HG03025 (cell line): ENCODE measurements around the gene ATP5PF.
"Not testable (repeated sequence)": the region's sequence is repeated elsewhere in the genome, so short reads cannot be mapped to it uniquely, and the experiment has no call there.

Source experiments
- ATAC-seq: cut with Tn5 transposase; IDR thresholded peaks from one replicate; pipeline ENCODE4 v1.9.1; 2021; ENCODE audit warnings: mild to moderate bottlenecking, moderate library complexity; ENCODE audit not compliant: unreplicated experiment, low FRiP score

The ATP5PF gene

DNA sequence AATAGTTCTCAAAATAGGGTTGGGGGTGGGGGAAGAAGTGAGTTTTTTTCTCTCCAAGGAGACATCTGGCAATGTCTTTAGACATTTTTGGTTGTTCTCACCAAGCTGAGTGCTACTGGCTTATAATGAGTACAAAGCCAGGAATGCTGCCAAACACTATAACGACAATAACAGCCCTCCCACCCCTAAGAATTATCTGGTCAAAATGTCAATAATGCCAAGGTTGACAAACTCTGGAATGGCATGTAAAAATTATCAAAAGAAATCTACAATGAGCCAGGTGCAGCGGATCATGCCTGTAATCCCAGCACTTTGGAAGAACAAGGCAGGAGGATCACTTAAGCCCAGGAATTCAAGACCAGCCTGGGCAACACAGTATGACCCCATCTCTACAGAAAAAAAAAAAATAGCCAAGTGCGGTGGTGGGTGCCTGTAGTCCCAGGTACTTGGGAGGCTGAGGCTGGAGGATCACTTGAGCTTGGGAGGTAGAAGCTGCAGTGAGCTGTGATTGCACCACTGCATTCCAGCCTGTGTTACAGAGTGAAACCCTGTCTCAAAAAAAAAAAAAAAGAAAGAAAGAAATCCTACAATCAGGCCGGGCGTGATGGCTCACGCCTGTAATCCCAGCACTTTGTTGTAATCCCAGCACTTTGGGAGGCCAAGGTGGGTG is 2.5 kb downstream of the ATP5PF start:
- ATAC-seq = no peak

DNA sequence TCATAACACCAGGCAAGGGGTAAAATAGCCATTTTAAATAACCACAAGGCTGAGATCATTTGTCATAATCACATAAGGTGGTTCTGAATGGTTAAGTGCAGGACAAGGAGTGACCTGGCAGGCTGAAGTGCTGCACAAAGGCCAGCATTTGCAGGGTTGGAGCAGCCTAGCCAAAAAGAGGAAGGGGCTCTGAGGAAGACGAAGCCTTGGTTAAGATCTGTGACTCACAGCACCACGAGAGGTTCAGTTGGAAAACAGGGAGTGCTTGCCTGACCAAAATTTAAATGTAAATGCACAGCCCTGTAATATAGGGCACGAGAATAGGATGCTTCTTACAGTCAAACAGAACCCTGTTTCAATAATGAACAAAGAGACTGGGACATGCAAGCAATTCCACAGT is 12.1 kb downstream of the ATP5PF start:
- ATAC-seq = no peak

DNA sequence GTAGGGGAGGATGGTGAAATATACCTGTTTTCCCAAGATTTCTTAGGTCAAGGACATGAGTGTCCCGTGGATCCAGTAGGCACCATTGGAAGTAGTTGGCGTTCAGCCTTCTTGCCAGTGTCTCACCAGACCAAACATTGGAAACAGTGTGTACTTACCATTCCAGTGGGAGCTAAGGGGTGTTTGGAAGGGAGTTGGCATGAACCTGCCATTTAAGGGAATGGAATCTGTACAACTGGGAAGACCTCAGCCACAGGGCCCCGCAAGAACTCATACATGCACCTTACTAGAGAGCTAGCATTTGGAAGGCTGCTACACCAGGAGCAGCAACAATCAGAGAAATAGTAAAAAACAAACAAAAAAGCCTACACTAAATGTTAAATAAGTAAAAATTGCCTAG is 12.7 kb downstream of the ATP5PF start:
- no peak for ATAC-seq

DNA sequence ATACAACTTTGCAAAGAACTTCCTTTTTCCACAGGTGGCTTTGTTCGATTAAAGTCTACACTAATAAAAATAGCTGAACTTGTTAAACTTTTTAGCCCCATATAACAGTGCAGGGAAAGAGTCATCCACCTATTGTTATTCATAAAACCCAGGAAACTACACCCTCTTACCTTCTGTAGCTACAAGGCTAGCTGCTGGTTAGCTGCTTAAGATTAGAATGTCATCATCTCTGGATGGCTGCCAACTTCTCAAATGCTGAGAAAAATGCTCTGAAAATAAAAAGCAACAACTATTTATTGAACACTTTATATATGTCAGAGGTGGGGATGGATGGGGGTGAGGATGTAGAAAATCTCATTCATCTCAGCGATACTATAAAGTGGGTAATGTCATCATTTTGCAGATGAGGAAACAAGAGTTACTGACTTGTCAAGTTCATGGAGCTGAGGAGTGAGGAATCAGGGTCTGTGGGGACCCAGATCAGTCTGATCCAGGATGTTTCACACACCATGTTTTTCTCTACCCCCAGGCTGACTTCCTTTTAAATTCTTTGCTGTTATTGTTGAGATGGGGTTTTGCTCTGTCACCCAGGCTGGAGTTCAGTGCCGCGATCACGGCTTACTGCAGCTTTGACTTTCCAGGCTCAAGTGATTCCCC is 17.1 kb downstream of the ATP5PF start:
- no peak for ATAC-seq

DNA sequence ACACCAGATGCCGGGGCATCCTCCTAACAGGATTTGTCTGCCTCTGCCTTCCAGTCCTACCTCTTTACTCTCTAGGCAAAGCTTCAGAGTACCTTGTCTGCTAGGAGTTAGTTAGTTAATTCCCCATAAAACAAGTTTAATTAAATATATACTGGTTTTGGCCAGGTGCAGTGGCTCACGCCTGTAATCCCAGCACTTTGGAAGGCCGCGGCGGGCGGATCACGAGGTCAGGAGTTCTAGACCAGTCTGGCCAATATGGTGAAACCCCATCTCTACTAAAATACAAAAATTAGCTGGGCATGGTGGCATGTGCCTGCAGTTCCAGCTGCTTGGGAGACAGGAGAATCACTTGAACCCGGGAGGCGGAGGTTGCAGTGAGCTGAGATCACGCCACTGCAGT is 20.6 kb downstream of the ATP5PF start:
- ATAC-seq = not testable (repeated sequence)

DNA sequence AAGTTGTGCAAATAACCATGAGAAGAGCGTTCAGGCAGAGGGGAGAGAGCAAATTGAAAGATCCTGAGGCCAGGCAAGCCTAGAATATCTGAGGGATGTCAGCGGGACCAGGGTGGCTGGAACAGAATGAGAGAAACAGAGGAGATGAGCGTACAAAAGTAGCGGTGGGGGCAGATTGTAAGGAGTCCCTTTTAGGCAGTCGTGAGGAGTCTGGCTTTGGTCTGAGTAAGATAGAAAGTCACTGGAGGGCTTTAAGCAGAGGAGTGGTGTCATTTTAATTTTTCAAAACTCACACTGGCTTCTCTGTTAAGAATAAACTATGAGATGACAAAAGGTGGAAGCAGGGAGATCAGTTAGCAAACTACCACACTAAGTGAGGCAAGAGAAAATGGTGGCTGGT is 24.2 kb downstream of the ATP5PF start:
- no peak for ATAC-seq

DNA sequence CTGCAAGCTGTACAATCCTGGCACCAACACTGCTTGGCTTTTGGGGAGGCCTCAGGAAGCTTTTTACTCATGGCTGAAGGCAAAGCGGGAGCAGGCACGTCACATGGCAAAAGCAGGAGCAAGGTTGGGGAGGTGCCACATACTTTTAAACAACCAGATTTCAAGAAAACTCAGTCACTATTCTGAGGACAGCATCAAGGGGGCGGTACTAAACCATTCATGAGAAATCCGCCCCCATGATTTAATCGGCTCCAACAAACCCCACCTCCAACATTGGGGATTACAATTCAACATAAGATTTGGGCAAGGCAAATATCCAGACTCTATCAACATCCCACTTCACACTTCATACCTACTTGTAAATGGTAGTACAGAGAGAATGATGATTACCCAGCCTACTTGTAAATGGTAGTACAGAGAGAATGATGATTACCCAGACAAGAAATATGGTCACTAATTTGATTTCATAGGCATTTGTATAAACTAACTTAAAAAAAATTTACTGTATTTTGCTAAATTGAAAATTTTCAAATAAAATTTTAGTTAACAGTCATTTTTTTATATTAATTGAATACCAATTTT is 24.9 kb downstream of the ATP5PF start:
- no peak for ATAC-seq

DNA sequence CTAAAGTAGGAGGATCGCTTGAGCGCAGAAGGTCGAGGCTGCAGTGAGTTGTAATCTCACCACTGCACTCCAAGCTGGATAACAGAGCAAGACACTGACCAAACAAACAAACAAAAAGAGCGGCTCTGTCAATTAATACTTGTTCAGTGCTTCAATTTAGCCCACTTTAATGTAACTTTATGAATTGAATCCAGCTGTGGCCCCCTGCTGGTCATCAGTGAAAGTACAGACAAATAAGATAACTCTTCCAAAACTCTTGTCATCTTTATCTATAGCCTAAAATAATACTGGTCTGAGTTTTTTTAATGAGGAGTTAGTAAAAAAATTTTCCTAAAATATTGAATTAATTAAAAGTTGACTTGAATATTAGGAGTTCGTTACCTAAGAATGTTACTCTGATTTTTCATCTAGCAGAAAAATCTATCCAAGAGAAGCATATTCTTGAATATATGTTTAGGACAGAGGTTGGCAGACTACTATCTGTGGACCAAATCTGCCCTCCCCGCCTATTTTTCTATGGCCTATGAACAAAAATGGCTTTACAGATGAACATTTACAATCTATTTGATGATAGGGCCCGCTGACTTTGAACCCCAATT is 26.1 kb downstream of the ATP5PF start:
- ATAC-seq = no peak

DNA sequence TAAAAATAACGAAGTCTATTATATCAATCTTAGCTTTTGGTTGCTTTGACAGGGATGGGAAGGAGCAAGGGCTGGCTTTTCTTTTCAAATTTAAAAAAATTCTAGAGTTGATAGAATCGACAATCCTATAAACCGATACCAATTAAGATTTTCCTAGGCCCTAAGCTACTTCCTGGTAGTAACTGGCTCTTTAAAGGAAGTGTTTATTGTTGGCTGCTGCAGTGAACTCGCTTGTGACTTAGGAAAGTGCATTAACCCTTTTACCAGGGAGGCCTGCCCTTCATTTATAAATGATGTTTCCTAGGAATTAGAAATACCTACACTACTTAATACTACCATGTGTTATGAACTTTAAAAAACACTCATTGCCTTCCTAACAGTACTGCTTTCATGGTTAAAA is 33.2 kb downstream of the ATP5PF start:
- no peak for ATAC-seq

DNA sequence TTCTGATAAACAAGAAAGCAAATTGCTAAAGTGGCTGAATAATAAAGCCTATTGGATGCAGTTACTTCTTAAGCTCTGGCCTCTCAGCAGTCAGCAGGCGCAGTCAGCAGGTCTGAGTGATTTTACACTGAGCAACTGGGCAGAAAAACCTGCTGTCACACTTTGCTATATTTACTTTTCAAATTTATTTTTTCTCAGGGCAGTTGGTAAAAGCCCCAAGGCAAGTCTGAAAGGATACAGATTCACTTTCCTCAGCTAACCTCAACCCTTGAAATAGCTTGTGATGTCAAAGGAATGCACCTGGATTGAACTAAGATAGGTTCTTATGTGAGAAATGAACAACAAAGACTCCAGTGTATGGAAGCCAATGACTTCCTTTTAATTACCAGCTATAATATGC is 34.0 kb downstream of the ATP5PF start:
- no peak for ATAC-seq

DNA sequence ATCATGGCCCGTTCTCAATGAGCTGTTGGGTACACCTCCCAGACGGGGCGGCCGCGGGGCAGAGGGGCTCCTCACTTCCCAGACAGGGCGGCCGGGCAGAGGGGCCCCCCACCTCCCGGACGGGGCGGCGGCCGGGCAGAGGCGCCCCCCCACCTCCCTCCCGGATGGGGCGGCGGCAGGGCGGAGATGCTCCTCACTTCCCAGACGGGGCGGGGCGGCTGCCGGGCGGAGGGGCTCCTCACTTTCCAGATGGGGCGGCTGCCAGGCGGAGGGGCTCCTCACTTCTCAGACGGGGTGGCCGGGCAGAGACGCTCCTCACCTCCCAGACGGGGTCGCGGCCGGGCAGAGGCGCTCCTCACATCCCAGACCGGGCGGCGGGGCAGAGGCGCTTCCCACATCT is 39.2 kb downstream of the ATP5PF start:
- not testable (repeated sequence) for ATAC-seq

DNA sequence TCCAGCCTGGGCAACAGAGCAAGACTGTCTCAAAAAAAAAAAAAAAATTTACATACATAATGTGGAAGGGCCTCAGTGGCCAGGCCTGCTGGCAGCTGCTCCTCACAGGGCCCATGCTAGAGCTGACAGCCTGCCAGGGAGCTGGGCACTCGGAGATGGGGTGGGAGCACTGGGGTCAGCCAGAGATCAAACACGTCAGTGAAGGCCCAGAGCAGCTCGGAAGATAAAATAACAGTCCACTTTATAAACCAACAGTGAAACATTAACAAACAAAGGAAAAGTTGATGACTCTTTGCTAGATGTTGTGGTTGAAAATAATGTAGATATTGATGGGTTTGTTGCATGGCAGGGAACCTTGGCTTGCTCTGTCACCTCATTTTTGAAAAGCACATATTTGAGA is 42.7 kb downstream of the ATP5PF start:
- no peak for ATAC-seq

DNA sequence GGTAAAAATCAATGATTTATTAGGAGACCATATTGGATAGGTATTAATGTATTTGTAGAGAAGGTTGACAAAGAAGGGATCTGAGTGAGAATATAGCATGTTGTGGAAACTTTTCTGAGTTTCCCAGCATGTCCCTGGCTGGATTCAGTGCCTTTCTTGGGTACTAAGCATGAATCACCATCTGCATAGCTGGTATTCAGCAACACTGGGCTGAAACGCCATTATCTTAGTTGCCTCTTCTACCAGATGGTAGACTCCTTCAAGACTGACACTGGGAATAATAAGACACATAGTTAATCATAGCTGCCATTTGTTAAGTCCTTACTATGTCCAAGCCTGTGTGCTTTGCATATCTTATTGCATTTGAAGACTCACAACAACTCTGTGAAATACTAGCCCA is 45.5 kb downstream of the ATP5PF start:
- no peak for ATAC-seq

DNA sequence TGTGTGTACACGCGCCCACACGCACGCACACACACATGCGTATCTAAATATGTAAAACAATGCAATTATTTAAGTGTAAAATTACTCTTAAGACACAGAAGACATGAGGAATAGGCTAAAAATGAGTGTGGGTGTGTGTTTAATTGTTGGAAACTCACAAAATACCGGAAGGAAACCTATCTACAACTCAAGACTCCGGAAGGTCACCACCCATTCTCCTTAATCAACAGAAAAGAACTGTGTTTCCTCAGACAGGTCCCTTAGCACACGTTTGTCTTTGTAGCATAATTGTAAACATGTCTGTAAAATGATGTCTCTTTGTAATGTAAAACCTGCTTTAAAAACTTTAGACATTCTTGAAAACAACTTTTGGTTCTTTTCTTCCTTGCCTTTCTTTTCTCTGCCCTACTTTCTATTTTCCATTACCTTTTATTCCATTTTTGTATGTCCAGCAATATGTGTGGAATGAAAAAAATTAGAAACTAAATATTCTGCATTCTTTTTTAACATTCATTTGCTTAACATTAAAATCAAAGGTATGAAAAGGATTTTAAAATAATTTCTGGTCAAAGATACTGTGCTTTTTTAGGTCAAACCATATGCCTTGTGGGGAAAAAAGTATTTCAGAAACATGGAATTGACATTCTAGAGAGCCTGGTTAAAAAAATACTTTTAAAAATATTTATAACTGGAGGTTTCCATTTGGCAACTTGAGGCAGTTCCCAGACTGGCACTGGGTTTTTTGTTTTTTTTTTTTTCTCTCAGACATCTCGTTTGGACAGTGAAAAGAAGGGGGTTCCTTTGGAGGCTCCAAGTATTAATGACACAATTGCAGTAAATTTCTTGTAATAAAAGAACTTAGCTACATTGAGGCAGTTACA is 46.2 kb downstream of the ATP5PF start:
- no peak for ATAC-seq

DNA sequence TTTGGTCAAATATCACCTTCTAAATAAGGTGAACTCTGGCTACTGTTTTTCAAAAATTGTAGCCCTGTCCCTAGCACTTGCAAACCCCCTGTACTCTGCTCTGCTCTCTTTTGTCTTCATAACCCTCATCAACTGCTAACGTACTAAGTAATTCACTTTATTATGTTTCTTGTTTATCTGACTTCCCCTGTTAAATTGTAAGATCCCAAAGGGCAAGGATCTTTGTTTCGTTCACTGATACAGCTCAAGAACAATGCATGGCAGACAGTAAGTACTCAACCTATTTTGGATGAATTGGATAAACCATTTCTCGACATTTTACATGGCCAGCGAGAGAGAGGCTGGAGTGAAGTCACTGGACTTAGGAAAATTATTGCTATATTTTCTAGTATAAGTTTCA is 46.9 kb downstream of the ATP5PF start:
- no peak for ATAC-seq

DNA sequence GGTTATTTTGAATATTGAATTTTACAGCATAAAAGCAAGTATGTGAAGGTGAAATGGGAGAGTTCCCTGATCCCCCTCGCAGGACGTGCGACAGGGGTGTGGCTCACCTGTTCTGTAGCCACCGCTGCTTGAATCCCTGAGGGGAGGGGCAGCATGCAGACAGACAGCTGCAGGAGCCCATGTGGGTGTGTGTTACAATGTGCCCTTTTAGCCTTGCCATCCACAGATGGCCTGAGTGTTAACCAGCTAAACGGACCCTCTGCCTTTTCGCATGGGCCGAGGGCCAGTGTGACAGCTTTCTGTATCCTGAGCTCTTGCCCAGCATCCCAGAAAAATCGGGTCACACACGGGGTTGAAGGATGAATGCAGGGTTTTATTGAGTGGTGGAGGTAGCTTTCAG is 52.3 kb downstream of the ATP5PF start:
- ATAC-seq = no peak

DNA sequence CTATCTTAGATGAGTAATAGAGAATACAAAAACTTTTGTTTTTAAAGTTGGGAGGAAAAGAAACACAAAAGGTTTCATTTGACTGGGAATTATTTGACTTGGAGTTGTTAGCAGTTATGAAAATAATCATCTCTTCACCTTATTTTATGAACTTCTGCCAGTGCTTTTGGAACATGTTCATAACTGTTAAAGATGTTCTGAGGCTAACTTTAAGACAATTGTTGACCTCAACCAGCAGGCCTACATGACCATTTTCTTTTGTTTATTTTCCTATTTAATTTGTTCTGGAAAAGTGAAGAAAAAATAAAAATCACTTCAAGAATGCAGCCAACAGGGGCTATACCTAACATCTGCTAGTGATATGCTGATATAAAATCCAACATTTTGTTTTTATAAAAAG is 58.3 kb downstream of the ATP5PF start:
- ATAC-seq = no peak
